Hematopoietic multipotent progenitor cell treated with erythropoietin and hydrocortisone succinate and interleukin-3 and kit ligand, for 17 days (in vitro differentiated cells): Measurements from ENCODE around the gene GUCA1A.
"Not testable (repeated sequence)": the region's sequence is repeated elsewhere in the genome, so short reads cannot be mapped to it uniquely, and the experiment has no call there.

Source experiments
- DNase-seq: peaks from one replicate; pipeline ENCODE4 v3.0.0-alpha.2; 2015; ENCODE audit warnings: low spot score

GUCA1A gene

DNA sequence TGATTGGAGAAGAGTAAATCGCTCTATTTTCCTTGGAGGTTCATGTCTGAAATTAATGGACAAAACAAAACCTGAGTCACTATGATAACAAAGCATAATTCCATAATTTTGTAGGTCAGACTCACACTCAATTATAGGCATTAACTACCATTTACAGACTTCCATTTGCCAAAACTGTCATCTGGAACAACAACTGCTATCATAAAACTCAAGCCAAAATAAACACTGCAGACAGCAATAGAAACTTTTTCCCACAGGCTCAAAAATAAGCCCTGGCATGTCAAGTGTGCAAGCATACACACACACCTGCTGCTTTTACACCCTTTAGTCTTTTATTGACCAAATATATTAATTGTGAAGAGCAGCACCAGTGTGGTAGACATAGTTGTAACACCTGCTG lies 37.4 kb downstream of the GUCA1A start:
- no peak for DNase-seq

DNA sequence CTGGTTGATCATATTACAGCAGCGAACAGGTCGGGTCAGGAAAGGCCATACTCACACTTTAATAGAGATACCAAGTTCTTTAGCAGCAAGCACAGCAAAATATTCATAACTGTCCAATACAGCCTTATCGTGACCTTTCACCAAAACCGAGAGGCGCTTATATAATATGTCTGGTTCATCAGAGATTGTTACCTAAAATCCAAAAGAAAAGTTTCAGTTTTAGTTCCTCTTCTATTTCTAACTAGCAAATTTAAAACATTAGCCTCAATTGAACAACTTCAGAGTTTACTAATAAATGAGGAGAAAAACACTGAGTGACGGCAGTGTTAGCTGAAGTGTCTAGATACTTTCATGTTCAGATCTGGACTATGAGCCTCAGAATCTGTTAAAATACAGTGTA lies 38.6 kb downstream of the GUCA1A start:
- DNase-seq = no peak

DNA sequence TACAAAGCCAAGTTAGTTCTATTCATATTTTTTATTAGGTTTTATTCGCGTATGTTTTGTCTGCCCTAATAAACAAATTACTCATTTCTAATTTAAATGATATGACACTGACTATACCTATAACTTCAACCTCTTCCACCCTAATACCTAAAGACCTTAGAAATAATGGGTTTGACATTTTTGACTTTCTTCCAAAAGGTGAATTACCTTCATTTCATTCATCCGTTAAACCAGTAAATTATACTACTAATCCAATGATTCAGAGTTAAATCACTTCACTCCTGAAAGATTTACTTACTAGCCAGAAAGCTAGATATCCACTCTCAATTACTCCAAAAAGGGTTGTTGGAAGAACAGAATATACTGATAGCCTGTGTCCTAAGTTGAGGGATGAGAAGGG lies 39.3 kb downstream of the GUCA1A start:
- no peak for DNase-seq

DNA sequence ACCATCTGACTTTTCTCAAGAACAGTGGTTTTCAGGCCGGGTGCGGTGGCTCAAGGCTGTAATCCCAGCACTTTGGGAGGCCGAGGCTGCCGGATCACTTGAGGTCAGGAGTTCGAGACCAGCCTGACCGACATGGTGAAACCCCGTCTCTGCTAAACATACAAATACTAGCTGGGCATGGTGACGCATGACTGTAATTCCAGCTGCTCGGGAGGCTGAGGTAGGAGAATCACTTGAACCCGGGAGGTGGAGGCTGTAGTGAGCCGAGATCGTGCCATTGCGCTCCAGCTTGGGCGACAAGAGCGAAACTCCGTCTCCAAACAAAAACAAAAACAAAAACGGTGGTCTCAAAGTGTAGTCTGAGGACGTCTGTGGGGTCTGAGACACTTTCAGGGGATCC lies 43.3 kb downstream of the GUCA1A start:
- not testable (repeated sequence) for DNase-seq

DNA sequence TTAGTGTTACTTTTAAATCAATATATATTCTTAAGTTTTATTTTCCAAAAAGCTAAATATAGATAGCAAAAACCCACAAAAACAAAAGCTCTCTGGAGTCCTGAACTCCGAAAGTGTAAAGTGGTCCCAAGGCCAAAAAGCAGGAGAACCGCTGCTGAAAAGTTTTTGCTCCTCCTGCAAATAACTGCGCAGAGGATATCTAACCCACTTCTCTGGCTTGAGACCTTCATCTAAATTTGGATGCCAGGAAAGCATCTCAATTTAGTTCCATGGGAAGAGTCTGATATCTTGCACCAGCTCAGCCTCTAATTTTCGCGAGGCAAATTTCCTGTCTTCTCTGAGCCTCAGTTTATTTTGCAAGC lies 44.0 kb downstream of the GUCA1A start:
- no peak for DNase-seq

DNA sequence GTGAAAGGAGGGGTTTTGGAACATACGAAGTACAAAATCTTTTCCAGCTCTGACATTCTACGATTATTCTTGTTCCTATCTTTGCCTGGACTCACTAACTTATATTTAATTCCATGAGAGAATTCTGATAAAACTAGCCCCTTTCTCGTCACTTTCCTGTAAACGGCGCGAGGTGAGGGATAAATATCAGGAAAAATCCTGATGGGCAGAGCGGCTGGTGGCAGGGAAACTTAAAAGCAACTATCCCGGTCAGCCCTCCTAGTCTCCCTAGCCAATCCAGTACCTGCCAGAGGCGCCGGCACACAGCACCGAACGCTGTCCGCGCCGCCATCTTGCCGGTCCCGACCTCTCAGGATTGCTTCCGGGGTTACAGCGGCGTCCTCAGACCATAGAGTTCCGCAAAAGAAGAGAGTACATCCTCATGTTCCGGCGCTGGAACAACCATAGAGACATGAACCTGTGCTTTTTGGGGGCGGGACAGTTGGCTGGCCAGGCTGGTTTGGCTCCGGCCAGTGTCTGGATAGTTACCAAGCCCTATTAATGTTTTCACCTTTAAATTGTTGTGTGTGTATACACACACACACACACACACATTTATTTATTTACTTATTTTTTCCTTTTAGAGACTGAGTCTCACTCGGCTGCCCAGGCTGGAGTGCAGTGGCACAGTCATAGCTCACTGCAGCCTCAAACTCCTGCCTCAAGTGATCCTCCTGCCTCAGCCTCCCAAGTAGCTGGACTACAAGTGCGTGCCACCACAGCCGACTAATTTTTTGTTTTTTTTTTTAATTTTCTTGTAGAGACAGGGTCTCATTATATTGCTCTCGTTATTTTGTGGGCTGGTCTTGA lies 44.6 kb downstream of the GUCA1A start, which contains the start of gene MRPS10:
Gene MRPS10 (minus strand): TSS at position 343 of the 849 bp plus-strand sequence. CDS start 12 bp downstream, at position 331.
- DNase-seq = peak; percentile 92

DNA sequence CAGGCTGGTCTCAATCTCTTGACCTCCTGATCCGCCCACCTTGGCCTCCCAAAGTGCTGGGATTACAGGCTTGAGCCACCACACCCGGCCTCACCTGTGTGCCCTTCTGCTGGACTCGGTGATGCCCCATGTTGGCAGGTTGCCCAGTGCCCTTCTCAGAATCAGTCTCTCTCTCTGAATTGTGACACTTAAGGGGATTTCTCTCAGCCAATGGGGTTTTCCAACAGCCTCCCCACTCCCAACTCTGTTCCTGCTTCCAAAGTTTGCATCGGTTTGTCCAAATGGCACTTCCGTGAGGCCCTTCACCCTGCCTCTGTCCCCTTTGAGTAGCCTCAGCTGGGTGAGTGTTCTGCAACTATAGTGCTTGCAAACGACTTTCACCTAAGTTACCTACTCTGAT lies 47.6 kb downstream of the GUCA1A start:
- no peak for DNase-seq

DNA sequence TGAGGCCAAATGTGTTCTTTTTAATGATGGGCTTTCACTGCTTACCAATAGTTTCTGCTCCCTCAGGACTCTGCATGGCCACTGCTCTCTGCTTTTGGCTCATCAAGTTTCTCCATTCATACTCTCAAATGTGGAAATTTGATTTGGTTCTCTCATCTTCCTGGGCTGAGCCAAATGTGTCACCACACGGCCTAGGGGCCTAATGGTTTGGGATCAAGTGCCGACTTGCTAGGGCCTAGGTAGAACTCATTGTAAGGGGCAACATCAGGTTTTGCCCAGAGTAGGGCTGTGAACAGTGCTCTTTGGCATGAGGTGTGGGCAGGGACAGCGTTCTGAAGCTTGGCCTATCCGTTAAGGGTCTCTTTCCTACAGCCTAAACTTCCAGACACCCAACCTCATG lies 48.4 kb downstream of the GUCA1A start:
- no peak for DNase-seq

DNA sequence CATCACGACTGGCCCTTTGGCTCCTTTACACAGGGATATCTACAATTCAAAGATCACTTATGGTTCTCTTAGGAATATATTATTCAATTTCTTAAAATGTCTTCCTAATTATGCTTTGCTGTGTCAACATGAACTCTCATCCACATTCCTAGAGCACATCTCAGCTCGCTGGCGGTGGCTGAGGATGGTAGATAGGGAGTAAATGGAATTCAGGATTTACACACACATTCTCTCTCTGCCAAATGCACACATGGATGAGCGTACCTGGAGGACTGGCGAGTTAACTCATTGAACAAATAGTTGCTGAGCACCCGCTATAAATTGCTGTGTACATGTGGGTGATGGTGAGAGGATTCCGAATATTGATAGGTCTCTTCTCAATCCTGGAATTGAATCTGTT lies 49.3 kb downstream of the GUCA1A start:
- DNase-seq = no peak

DNA sequence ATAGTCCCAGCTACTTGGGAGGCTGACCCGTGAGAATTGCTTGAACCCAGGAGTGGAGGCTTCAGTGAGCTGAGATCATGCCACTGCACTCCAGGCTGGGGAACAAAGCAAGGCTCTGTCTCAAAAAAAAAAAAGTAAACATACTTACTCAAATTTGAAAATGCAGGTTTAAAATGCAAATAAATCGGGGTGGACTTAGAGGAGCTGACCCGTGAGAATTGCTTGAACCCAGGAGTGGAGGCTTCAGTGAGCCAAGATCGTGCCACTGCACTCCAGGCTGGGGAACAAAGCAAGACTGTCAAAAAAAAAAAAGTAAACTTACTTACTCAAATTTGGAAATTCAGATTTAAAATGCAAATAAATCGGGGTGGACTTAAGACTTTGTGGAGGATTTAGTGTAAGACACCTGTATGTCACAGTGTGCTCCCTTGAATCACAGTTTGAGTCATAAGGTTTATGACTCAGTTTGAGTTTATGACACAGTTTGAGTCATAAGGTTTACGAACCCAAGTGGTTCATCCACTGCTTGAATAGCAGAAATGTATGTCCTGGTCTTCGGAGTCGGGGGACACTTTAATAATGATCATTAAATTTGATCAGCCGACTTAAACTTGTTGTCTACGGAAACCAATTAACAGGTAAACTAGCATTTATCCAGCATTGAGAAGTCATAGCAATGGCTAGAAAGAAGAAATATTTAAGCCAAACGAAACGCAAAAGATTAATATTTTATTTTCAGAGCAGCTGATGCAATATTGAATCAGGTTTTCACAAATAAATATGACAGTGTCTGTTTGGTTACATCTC lies 51.3 kb downstream of the GUCA1A start:
- DNase-seq = no peak

DNA sequence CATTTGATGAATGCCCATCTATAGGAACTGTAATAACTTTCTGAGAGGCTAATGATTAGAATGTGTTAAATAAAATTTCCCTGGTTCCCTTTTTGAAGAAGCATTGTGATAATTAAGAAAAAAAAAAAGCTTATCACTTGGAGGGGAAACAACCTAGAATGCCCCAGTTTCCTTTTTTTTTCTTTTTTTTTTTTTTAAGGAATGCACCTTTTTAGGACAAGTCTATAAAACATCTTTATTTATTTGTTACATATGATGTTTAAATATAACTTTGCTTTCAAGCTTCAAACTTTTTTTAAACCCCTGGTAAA lies 51.8 kb downstream of the GUCA1A start:
- no peak for DNase-seq

DNA sequence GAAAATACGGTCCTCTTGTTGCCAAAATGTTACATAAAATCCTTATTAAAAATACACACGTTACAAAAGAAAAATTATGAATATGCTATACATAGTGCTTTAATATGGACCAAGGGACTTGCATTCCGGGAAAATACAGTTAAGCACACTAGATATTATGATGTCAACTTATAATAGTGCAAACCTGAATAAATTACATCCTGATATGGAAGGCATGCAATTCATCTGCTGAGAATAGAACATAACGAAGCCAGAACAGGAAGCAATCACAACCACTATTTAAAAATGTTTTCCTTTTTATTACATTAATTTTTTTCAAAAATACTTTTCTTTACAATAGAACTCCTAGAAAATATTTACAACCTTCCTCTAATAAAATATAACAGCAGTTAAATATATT lies 52.3 kb downstream of the GUCA1A start:
- DNase-seq = no peak

DNA sequence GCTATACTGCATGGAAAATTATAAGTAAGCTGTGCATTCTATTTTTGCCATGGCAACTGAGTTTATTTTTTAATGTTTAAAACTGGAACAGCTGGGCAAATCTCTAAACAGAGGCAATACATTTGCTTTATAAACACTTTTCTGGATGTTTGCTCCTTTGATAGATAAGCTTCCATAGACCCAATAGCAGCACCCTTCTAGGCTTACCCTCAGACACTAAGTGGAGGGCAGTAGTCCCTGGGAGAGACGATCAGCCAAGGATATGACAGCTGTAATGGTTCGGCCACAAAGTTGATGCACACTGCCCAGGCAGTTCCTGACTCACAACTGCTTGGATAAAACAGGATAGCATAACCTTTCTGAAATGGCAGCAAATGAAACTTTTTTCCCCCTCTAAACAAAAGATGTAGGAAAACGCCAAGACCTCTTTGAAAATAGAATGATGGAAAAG lies 53.0 kb downstream of the GUCA1A start:
- DNase-seq = no peak

DNA sequence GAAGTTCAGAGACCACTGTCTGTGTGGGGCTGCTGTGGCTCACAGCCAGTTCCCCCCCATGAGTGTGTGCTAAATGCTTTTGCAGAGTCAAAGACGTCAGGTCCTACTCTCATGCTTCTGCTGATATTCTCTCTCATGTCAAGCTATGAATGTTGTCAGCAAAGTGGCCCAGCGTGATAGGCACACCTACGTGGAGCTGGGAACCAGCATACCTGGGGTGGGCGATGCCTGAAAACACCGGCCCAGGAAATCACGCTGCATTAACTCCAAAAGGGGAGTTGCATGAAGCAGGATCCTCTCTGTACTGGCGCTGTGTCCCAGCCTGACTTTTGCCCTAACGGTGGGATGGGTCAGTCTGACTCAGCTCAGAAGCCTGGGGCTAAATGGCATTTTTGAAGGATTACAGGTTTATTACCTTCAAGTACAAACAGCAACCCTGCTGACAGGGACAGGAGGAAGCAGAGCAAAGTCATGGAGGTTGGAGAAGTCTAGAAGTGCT lies 53.5 kb downstream of the GUCA1A start:
- no peak for DNase-seq

DNA sequence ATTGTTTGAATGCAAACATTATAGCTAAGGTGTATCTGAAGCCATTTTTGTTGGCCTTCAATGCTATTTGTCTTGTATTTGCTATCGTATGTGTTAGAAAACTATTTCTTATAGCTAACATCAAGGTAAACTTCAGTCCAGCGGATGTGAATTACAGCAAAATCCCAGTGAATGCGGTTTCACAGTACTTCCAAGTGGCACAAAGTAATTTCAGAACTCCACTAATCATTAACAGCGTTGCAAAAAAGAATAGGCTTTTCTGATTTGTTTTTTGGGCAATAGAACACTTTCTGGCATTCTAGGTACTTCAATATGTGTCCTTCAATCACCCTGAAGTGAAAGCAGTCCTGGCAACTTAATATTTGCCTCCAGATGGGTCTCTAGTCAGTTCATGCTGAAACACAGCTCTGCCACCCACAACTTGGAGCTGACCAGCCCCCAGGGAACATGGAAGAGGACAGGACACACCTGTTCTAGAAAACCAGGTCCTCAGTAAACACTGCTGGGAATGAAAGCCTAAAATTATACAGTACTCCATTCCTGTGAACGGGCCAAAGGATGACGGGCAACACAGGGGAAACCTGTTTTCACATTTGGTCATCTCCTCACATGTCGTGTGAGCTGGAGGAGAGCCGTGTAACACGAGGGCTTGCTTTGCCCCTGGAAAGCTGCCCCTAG lies 54.1 kb downstream of the GUCA1A start:
- DNase-seq = no peak

DNA sequence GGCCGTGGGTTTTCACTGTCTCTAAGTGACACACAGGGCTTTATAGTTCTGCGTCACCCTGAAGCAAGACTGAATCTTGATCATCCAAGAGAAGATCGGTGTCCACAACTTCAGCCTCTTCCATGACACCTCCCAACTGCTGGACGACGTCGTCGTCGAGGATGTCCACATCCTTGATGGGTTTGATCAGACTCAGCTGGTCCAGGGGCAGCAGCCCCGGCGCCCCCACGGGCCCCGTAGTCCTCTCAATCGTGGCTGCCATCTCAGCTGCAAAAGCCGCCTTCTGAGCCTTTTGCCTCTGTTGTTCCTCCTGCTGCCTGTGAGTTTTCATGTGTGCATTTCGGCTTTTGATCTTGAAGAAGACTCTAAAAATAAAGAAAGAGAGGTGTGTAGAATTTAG lies 55.1 kb downstream of the GUCA1A start:
- no peak for DNase-seq
